Hematopoietic multipotent progenitor cell treated with erythropoietin and hydrocortisone succinate and interleukin-3 and kit ligand, for 8 days (in vitro differentiated cells): ENCODE data around the gene PTGER1.

ENCODE experiments used
- DNase-seq: peaks from one replicate; pipeline ENCODE4 v3.0.0-alpha.2; 2015

The PTGER1 gene

GRCh38 chr19:14439014-14439413, 36.1 kb downstream of the PTGER1 start:
- no peak for DNase-seq

- no peak for DNase-seq
Measured at GRCh38 chr19:14437578-14438140, 37.5 kb downstream of the PTGER1 start.

GRCh38 chr19:14435320-14436050, 39.7 kb downstream of the PTGER1 start:
- DNase-seq, result no peak

DNA sequence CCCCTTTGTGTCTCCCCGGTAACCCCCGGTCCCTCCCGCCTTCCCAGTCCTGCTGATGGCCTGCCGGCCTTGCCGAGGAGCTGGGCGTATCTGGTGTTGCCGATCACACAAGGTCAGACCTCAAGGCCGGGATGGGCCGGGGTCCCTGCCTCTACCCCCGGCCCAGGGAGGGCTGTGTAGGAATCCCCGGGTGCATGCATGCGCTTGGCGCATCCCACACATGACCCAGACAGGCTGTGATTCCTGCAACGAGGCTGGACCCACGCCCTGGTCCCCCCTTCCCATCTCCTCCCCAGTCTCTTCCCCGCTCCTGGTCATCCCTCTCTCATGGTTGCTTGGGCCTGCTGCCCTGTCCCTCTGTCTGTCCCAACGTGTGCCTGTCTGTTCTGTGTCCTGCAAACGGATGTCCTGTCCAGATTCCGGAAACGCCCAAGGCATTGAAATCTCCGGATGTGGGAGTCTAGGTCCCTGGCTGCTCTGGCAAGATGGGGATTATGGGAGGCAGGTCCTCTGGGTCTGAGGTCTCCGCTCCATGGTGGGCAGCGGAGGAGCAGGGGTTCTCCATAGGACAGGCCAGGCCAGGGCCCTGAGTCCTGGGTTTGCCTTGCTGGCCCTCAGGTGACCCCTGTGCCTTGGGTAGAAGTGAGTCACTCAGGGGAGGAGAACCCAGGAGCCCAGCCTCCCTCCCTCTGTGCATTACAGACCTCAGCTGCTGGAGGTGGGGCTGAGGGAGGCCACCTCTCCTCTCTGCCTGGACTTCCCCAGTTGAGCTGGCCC, 40.4 kb downstream of the PTGER1 start:
- peak; percentile 43 for DNase-seq

DNA sequence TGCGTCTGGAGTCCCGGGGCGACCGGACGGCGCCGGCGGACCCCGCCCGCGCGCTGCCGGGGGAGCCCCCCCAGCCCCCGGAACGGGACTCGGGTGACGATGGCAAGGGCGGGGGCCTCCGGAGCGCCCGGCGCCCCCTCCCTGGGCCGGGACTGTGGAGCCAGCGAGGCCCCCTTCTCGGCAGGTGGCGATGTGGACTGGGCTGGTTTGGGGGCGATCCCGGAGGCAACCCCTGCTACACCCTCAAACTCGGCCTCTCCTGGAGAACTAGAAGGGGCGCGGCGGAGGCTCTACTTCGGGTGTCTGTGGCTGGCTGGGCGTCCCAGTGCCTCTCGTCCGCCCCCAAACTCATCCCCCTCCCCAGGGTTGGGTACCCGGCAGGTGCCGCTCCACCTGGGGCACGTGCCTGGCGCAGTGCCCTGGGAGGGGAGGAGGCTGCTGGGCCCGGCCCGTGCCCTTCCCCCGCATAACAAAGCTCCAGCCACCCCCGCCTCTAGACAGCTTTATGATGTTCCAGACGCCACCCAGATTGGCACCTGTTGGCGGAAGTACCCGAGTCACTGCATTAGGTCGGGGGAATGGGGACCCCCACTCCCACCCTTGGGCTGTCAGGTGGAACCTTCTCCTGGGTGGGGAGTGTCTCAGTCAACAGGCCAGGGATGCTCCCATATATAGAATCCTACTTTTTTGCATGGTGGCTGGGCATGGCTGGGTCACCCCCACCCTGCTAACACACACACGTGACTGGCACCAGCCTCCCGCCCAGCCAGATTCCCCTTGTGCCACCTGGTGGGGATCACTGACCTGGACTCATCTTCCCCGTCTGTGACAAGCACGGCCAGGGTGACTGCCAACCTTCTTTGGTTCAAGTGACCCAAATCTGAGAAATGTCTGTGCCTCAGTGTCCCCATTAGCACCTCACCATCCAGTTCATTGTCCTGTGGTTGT, 41.3 kb downstream of the PTGER1 start:
- peak; percentile 26 for DNase-seq

- DNase-seq, result peak; percentile 38
Measured at GRCh38 chr19:14432791-14433553, 42.2 kb downstream of the PTGER1 start, which contains the start of gene PKN1. PKN1 (plus strand) TSS chr19:14433306; CDS start chr19:14433522, 216 bp downstream.

GRCh38 chr19:14430712-14431111, 44.4 kb downstream of the PTGER1 start:
- no peak for DNase-seq

- no peak for DNase-seq
Measured at GRCh38 chr19:14428882-14429416, 46.2 kb downstream of the PTGER1 start.

- DNase-seq, result no peak
Measured at GRCh38 chr19:14427461-14427860, 47.7 kb downstream of the PTGER1 start.

GRCh38 chr19:14425696-14426138, 49.4 kb downstream of the PTGER1 start:
- peak; percentile 82 for DNase-seq
